LNCaP clone FGC (cell line): ENCODE measurements around the gene FOLR3.
A peak's percentile ranks its signal among the peaks of the same experiment; 100 is the strongest.
"Not testable (repeated sequence)": the region's sequence is repeated elsewhere in the genome, so short reads cannot be mapped to it uniquely, and the experiment has no call there.

Source experiments
- DNase-seq: peaks from one replicate; pipeline ENCODE4 v3.0.0-alpha.2; 2011; ENCODE audit warnings: low read depth
- H3K4me3 ChIP-seq: 2 replicates; pipeline ENCODE4 v1.5.1; 2011; ENCODE audit warnings: mild to moderate bottlenecking, low read depth, low read length, control low read depth
- TF ChIP-seq, protein P1 (sequence below): IDR thresholded peaks from 2 replicates; pipeline ENCODE4 v1.5.1; 2012; ENCODE audit warnings: mild to moderate bottlenecking; ENCODE audit not compliant: control insufficient read depth, insufficient read depth; ENCODE audit errors: extremely low read depth

Gene FOLR3

DNA sequence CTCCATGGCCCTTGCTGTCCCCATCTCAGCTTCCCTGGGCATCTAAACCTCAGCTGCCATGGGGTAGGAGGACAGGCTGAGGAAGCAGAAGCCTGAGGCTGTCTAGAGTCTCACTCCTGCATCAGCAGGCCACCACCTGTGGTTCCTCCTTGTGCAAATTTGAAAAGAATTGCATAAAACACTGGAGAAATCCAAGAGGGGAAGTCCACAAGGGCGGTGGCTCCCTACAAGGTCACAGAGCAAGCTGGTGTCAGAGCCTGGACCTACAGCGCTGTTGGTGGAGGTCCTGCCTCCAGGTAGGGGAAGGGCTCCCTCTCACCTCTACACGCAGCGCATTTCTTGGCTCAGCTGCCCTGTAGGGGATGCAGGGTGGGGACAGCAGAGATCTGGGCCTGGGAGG, at the start of gene FOLR3:
Gene FOLR3, plus strand, starts transcription at position 253 of the 400 bp plus-strand sequence. CDS start 228 bp downstream, outside the sequence.
- H3K4me3 ChIP-seq, DNase-seq: not testable (repeated sequence)

DNA sequence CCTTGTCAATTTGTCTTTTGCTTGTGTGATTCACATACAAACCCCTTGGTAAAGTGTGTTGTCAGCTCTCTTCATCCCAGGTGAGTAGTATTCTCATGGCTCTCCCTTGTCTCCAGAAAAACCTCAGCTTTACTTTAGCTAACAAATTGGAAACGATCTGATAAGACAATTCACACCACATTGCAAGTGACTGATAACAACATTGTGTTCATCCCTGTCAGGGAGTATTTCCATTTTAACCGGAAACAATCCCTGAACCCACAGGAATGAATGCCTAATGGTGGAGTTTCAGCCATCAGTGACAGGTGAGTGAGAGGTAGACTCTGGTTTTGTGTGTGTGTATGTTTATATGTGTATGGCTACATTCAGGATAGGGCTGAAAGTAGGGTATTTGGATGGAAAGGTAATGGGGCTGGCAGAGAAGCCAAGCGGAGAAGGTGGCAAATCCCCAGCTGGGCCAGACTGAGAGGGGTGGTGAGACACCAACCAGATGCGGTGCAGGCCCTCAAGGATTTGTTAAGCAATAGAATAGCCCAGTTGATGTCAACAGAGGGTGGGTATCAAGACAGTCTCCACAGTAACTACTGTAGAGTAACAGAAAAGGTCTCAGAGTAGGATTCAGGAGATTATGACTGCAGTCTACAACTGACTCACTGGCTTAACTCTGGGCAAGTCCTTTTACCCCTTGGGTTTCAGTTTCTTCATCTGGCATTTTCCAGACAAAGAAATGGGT, 47.3 kb upstream of the FOLR3 start:
- no peak overlapping the region for H3K4me3 ChIP-seq
- no peak for DNase-seq
- TF ChIP-seq, protein P1, sequence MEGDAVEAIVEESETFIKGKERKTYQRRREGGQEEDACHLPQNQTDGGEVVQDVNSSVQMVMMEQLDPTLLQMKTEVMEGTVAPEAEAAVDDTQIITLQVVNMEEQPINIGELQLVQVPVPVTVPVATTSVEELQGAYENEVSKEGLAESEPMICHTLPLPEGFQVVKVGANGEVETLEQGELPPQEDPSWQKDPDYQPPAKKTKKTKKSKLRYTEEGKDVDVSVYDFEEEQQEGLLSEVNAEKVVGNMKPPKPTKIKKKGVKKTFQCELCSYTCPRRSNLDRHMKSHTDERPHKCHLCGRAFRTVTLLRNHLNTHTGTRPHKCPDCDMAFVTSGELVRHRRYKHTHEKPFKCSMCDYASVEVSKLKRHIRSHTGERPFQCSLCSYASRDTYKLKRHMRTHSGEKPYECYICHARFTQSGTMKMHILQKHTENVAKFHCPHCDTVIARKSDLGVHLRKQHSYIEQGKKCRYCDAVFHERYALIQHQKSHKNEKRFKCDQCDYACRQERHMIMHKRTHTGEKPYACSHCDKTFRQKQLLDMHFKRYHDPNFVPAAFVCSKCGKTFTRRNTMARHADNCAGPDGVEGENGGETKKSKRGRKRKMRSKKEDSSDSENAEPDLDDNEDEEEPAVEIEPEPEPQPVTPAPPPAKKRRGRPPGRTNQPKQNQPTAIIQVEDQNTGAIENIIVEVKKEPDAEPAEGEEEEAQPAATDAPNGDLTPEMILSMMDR = no peak

DNA sequence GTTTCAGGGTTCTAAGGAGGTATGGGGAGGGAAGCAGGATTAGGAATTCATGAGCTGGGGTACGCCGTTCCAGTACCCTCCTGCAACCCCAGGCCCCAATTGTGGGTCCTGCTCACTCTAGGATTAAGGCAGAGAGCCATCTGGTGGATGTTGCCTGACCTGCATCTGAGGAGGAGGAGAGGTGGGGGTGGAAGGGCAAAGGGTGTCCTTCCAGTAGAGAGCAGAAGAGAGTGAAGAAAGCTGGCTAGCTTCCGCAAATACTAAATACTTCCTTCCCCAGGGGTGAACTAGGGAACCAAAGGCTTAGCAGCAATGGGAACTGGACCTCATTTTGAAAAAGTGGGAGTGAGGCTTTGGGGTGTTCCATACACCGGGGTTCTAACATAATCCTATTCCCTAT, 44.2 kb upstream of the FOLR3 start:
- no peak overlapping the region for H3K4me3 ChIP-seq
- TF ChIP-seq, protein P1 = peak; percentile 96
- peak; percentile 35 for DNase-seq

DNA sequence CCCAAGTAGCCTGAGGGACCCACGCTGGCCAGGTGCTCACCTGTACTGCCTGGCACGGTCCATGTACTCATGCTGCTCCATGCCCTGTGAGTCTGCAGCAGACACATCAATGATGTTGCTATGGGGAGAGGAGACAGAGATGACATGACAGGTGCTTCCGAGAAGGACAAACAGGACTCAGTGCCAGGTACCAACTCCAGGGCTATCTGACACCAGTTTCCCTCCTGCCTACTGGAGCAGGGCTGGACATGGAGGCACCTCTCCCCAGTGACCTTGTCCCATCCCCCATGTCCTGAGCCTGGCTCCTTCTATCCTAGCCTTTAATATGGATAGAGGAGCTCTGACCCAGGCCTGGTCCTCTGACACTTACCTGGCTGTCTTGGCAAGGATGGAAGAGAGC, 36.8 kb upstream of the FOLR3 start:
- H3K4me3 ChIP-seq = no peak overlapping the region
- TF ChIP-seq, protein P1 = no peak
- DNase-seq = no peak

DNA sequence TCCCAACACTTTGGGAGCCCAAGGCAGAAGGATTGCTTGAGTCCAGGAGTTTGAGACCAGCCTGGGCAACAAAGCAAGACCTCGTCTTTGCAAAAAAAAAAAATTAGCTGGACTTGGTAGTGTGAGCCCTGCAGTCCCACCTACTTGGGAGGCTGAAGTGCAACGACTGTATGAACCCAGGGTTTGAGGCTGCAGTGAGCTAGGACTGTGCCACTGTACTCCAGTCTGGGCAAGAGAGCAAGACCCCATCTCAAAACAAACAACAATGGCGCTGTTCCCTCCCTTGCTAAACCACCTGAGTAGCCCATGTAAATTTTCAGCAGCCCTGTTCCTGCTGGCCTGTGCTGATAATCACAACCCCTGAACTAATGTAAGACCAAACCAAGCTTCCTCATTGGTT, 35.5 kb upstream of the FOLR3 start:
- TF ChIP-seq, protein P1 = no peak
- no peak overlapping the region for H3K4me3 ChIP-seq
- DNase-seq = no peak

DNA sequence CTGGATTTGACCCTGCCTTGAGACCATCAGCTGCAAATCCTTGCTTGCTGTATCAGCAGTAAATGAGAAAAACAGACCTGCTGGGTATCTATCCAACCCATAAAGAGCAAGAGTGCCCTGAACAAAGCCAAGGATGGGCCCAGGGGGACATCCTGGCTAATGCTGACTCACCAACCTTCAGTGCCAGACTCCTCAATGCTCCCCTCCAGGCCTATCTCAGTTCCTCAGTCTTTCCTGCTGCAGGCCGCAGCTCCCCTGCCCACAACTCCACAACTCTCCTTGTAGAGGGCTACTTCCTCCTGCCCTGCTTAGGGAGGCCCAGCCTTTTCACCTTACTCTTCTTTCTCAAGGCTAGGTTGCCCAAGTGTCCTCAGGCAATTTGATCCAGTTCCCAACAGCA, 35.1 kb upstream of the FOLR3 start:
- H3K4me3 ChIP-seq = no peak overlapping the region
- no peak for DNase-seq
- TF ChIP-seq, protein P1 = no peak

DNA sequence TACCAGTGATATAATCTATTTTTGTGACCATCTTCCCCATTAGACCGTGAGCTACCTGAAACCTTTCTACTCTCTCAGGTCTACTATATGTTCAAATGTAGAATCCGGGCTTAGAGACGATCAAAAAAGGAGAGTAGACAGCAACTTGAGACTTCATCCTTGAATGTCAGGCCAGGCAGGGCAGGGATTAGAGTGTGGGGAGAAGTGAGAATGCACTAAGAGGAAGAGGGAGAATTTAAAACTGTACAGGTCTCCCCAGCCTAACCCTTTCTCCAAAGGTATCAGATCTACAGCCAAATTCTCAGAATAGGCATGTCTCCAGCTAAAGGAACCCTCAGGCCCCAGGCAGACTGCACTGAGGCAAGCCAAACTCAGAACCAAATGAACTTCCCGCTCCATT, 33.4 kb upstream of the FOLR3 start:
- DNase-seq = no peak
- H3K4me3 ChIP-seq = peak overlapping the region; percentile 99
- TF ChIP-seq, protein P1 = no peak
